Measurements from ENCODE around the gene PKDCC. TPM values are rescaled to one million over a fixed set of nuclear protein-coding genes. Genes with fewer than 3 reads are reported as not detected.
"Not testable (repeated sequence)": the region's sequence is repeated elsewhere in the genome, so short reads cannot be mapped to it uniquely, and the experiment has no call there.

Gene PKDCC
- total RNA-seq, 1 experiment from 2014 or later: 14.8 TPM

DNA sequence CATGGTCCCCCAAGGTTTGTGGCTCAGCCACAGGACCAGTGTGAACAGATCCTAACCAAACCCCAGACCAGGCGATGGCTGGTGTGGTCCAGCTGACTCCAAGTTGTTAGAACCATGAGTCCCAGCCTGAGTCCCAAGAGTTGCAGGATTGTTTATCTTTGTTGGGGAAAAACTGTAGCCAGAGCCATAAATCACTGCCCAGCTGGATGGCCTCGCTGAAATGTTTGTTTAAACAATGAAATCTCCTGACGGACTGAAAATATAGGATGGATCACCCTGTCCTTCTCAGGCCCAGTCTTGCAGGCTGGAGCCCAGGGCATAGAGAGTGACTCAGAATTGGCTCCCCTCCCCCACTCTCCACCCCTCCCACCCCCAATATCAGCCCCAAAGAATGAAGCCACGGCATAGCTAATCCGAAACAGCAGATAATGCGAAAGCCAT, 36.4 kb downstream of the PKDCC start:
- TF ChIP-seq CTCF (IDR thresholded peaks at IDR 0.05) (no peak), POLR2AphosphoS5 (IDR thresholded peaks at IDR 0.05; ENCODE audit: low read depth, low read length) (no peak), SIN3A (IDR thresholded peaks at IDR 0.05; ENCODE audit: borderline replicate concordance, insufficient read depth, low read depth, low read length) (no peak), TCF7L2 (IDR thresholded peaks at IDR 0.05; ENCODE audit: low read depth, low read length) (no peak)
- TF ChIP-seq, protein P1, sequence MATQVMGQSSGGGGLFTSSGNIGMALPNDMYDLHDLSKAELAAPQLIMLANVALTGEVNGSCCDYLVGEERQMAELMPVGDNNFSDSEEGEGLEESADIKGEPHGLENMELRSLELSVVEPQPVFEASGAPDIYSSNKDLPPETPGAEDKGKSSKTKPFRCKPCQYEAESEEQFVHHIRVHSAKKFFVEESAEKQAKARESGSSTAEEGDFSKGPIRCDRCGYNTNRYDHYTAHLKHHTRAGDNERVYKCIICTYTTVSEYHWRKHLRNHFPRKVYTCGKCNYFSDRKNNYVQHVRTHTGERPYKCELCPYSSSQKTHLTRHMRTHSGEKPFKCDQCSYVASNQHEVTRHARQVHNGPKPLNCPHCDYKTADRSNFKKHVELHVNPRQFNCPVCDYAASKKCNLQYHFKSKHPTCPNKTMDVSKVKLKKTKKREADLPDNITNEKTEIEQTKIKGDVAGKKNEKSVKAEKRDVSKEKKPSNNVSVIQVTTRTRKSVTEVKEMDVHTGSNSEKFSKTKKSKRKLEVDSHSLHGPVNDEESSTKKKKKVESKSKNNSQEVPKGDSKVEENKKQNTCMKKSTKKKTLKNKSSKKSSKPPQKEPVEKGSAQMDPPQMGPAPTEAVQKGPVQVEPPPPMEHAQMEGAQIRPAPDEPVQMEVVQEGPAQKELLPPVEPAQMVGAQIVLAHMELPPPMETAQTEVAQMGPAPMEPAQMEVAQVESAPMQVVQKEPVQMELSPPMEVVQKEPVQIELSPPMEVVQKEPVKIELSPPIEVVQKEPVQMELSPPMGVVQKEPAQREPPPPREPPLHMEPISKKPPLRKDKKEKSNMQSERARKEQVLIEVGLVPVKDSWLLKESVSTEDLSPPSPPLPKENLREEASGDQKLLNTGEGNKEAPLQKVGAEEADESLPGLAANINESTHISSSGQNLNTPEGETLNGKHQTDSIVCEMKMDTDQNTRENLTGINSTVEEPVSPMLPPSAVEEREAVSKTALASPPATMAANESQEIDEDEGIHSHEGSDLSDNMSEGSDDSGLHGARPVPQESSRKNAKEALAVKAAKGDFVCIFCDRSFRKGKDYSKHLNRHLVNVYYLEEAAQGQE (IDR thresholded peaks at IDR 0.05; ENCODE audit: insufficient read depth in 1 of 2, low read depth in 2 of 2, low read length in 1 of 2): no peak

GRCh38 chr2:42085070-42085469, 37.2 kb downstream of the PKDCC start:
- intact Hi-C loops (cut with micrococcal nuclease; ENCODE audit: unreplicated experiment); H3K9me3 ChIP-seq (ENCODE audit: control insufficient read depth, insufficient read depth, low read depth, low read length); DNase-seq (ENCODE audit: low read depth, low spot score); H3K27ac ChIP-seq (ENCODE audit: low read length); H3K27me3 ChIP-seq (ENCODE audit: control insufficient read depth, insufficient read depth, low read length); H3K36me3 ChIP-seq (ENCODE audit: control insufficient read depth, insufficient read depth, low read length); in situ Hi-C loops (cut with HindIII; ENCODE audit: low pct_unique_long_range_greater_than_20kb, low sequenced_read_pairs); BruUV-seq (replicated peaks); POLR2A ChIA-PET; ATAC-seq; H3K4me3 ChIP-seq (ENCODE audit: low read depth in 2 of 2, low read length in 2 of 2): not testable (repeated sequence)
- H3K4me1 ChIP-seq (ENCODE audit: control insufficient read depth, insufficient read depth, low read length): peaks cover 12% of the 10 kb centered on the region
- CTCF ChIA-PET: interaction anchor here (2.1 kb wide), 1 partner anchor 231 kb away, joined by 10 read pairs; no protein-coding TSS in a partner anchor

More for the DNA sequence above, 36.4 kb downstream of the PKDCC start:
- intact Hi-C loops (cut with micrococcal nuclease; ENCODE audit: unreplicated experiment): no loop called here
- H3K9me3 ChIP-seq (ENCODE audit: control insufficient read depth, insufficient read depth, low read depth, low read length): no peaks in the 10 kb centered on the region
- no TSS peak for BruUV-seq (replicated peaks)
- H3K27me3 ChIP-seq (ENCODE audit: control insufficient read depth, insufficient read depth, low read length): no peaks in the 10 kb centered on the region
- H3K27ac ChIP-seq (ENCODE audit: low read length): no peak overlapping the region
- no peak overlapping the region for H3K4me3 ChIP-seq (ENCODE audit: low read depth in 2 of 2, low read length in 2 of 2)
- ATAC-seq: no peak
- in situ Hi-C loops (cut with HindIII; ENCODE audit: low pct_unique_long_range_greater_than_20kb, low sequenced_read_pairs): no loop called here
- POLR2A ChIA-PET: no interaction called here
- CTCF ChIA-PET: interaction anchor here (2.1 kb wide), 1 partner anchor 230 kb away, joined by 10 read pairs; no protein-coding TSS in a partner anchor
- peaks cover 12% of the 10 kb centered on the region for H3K4me1 ChIP-seq (ENCODE audit: control insufficient read depth, insufficient read depth, low read length)
- H3K36me3 ChIP-seq (ENCODE audit: control insufficient read depth, insufficient read depth, low read length): no peaks in the 10 kb centered on the region
- DNase-seq (ENCODE audit: low read depth, low spot score): no peak

DNA sequence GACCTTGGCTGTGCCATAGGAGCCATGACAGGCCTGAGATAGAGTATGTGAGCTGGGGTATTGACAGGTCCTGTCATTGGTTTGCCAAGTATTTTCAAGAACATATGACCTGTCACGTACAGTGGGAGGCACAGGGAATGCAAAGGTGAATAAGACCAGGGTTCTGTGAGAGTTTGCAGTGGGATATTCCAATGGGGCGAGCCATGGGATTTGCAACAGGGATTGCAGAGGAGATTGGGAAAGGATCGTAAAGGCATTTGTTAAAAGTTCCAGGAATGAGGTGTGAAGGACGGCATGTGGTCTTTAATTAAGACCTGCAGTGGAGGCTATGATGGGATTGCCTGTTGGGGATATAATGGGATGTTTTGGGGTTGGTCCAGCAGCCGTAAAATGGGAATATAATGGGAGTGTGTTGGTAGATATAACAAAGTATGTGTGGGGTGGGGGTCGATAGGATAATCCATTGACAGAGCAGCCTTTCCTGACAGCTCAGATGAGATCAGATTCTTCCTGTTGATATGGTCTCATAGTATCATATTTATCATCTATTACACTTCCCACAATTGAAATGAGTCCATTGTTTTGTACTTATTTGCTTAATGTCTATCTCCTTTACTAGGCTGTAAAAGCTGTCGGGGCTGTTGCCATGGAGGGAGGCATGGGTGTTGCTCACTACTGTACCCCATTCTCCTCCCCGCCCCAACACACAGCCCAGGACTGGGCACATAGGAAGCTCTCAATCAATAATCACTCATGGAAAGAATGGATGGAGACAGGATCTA, 38.1 kb downstream of the PKDCC start:
- Histone ChIP-seq H3K36me3 (ENCODE audit: control insufficient read depth, insufficient read depth, low read length) (no peaks in the 10 kb centered on the region), H3K4me3 (ENCODE audit: low read depth in 2 of 2, low read length in 2 of 2) (no peak overlapping the region), H3K27ac (ENCODE audit: low read length) (peak overlapping the region; percentile 21; the same call in 1 of the 2 replicates), H3K9me3 (ENCODE audit: control insufficient read depth, insufficient read depth, low read depth, low read length) (no peaks in the 10 kb centered on the region), H3K4me1 (ENCODE audit: control insufficient read depth, insufficient read depth, low read length) (peaks cover 12% of the 10 kb centered on the region), H3K27me3 (ENCODE audit: control insufficient read depth, insufficient read depth, low read length) (no peaks in the 10 kb centered on the region)
- in situ Hi-C loops (cut with HindIII; ENCODE audit: low pct_unique_long_range_greater_than_20kb, low sequenced_read_pairs) (no loop called here), intact Hi-C loops (cut with micrococcal nuclease; ENCODE audit: unreplicated experiment) (loop anchor here (1.0 kb wide), 2 partner anchors 217 to 232 kb away; no protein-coding TSS in a partner anchor)
- peak; percentile 32; the same call in 1 of the 2 replicates for ATAC-seq
- ChIA-PET CTCF (interaction anchor here (0.5 to 2.6 kb wide), 3 partner anchors 14 to 232 kb away, joined by 4 to 15 read pairs (median 11); no protein-coding TSS in a partner anchor), POLR2A (interaction anchor here (0.5 kb wide), 1 partner anchor 426 kb away, joined by 4 read pairs; no protein-coding TSS in a partner anchor)
- no peak for DNase-seq (ENCODE audit: low read depth, low spot score)
- BruUV-seq (replicated peaks): no TSS peak
- no peak for TF ChIP-seq SIN3A (IDR thresholded peaks at IDR 0.05; ENCODE audit: borderline replicate concordance, insufficient read depth, low read depth, low read length)

All from Panc1 (cell line).